GM12892 (cell line): ENCODE results near the gene SDHC.
A peak's percentile ranks its signal among the peaks of the same experiment; 100 is the strongest.
"Not testable (repeated sequence)": the region's sequence is repeated elsewhere in the genome, so short reads cannot be mapped to it uniquely, and the experiment has no call there.

Source experiments
- DNase-seq: peaks from one replicate; pipeline ENCODE4 v3.0.0; 2011; ENCODE audit not compliant: insufficient read length
- FAIRE-seq: peaks from 2 replicates; lab custom pipeline; 2011; peaks lifted over from hg19 to GRCh38; lab: Jason Lieb, UNC
- POLR2A ChIP-seq: IDR thresholded peaks from 2 replicates; pipeline ENCODE4 v1.6.1; 2011; ENCODE audit warnings: low read depth, low read length, control low read depth
- POLR2AphosphoS5 ChIP-seq: IDR thresholded peaks from 2 replicates; pipeline ENCODE4 v1.6.1; 2011; ENCODE audit warnings: low read depth, low read length, control low read depth
- TAF1 ChIP-seq: IDR thresholded peaks from 2 replicates; pipeline ENCODE4 v1.6.1; 2011; ENCODE audit warnings: low read depth, mild to moderate bottlenecking, control low read depth, low read length, borderline replicate concordance

Gene SDHC

DNA sequence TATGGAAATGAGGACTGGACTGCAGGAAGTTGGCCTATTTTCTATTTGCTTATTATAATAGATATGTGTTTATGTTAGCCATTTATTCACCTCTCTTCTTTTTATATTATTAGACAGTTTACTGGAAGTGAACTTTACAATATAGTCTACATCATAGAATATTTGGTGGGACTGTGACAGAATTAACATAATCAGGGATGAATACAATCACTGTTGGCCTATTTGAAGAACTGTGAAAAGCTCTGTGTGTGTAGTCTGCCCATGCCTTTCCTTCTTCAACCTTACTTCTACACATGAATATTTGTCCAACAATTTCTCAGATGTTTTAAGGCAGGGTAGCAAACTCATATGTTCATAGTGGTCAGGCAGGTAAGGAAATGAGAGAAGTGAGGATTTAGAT lies 16.8 kb upstream of the SDHC start:
- TF ChIP-seq POLR2AphosphoS5: no peak
- no peak for TF ChIP-seq POLR2A
- no peak for TF ChIP-seq TAF1
- FAIRE-seq: no peak
- no peak for DNase-seq

DNA sequence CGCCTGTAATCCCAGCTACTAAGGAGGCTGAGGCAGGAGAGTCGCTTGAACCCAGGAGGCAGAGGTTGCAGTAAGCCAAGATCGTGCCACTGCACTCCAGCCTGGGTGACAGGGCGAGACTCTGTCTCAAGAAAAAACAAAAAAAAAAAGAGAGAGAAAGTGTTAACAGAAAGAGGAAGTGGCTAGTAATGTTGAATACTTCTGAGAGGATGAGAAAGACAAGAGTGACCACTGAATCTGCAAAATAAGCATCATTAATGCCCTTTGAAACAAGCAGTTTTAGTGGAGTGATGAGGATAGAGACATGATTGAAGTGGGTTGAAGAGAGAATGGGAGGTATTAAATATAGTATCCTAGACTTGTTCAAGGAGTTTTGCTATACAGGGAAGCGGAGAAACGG lies 16.1 kb upstream of the SDHC start:
- no peak for DNase-seq
- no peak for FAIRE-seq
- TF ChIP-seq POLR2AphosphoS5 (no peak), TAF1 (no peak), POLR2A (no peak)

GRCh38 chr1:161299347-161299746 lies 14.8 kb upstream of the SDHC start:
- no peak for TF ChIP-seq TAF1
- TF ChIP-seq POLR2AphosphoS5: no peak
- TF ChIP-seq POLR2A: no peak
- no peak for FAIRE-seq
- no peak for DNase-seq

- FAIRE-seq (no peak), DNase-seq (no peak)
- TF ChIP-seq POLR2A (no peak), TAF1 (no peak)
Measured at GRCh38 chr1:161300478-161300877, 13.7 kb upstream of the SDHC start.

DNA sequence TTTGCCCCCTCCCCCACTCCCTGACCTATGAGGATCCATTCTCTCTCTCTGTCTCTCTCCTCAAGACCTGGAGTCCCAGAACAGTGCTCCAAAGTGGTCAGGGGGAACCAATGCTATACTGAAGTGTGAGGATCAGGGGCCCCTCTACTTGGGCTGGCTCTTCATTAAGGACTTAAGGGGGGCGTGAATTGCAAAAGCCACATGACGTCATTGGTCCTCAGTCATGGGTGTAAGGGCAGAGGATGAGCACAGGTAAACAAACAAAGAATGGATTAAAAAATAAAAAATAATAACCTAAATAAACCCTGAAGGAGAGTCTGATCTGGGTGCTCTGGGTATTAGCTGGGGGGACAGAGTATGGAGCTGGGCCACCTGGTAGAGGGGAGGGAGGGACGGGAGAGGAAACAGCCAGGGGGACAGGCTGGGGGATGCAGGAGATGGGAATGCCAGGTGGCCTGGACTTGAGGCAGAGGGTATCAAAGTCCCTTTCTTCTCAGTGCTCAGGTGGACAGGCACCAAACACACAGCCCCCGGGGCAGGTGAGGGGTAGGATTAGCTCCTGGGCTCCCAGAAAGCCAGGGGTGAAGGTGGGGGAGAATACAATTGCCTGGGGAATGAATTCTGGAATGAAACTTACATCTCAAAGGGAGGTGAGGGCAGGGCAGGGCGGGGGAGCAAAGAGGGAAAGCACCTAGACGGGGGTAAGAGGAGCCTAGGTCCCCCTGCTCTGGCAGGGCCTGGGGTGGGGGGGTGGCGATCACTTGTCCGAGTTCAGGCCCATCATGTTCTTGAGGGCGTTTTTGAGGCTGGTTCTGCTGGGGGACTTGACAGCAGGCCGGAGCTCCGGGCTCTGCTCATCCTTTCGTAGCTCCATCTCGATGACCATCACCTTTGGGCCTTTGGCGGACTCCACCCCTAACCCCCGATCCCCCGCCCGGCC lies 9.0 kb upstream of the SDHC start:
- no peak for FAIRE-seq
- TF ChIP-seq POLR2A: no peak
- no peak for TF ChIP-seq POLR2AphosphoS5
- TF ChIP-seq TAF1: no peak
- no peak for DNase-seq

DNA sequence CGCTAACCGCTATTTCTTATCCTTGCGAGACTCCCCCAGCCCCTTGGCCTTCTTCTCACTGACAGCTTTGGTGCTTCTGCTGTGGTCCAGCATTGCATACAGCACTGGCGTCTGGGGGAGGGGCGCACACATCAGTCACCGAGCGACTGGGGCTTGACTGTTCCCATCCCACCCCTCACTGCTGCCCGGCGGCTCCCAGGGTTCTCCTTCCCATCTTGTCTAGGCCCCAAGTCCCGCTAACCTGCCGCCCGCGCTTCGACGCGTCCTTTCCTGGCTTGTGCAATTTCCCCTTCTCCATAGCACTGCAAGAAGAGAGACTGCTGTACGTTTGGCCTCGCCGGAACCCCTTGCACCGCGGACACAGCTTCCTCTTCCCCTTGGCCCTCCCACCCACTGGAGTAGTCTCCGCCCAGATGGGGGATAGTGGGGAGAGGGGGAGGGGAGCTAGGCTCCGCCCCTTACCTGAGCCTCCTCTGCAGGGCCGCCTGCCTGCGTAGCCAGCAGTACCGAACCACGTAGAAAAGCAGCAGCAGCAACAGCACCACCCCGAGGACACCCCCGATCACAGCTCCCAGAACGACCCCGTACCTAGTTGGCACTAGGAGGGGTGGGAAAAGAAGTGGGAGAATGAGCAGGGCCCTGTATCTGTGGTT lies 8.2 kb upstream of the SDHC start:
- DNase-seq: peak; percentile 81
- TF ChIP-seq POLR2A (peak; percentile 54; the same call in 1 of the 2 replicates), TAF1 (no peak)
- FAIRE-seq: peak; percentile 95

DNA sequence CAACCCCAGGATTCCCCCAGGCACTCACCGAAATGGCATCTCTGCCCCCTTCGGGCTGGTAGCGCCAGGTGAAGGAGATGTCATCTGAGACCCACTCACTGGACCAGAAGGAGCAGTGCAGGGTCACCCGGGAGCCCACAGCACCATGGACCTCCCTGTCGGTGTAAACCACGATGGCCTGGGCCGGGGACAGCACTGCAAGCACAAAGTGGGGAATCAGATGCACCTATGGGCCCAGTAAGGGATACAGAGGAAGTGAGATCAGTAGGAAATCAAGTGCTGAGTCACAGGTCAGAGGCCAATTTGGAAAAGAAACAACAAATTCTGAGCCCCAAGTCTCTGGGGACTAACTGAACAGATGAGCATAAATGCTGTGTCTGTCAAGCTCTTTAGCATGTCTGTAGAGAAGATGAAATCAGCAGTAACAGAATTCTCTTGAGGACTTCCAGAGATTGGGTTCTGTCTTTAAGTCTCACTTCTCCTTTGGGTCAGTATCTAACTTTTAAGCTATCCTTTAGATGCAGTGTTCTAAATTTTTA lies 6.9 kb upstream of the SDHC start:
- FAIRE-seq: peak; percentile 36
- no peak for DNase-seq
- TF ChIP-seq TAF1: no peak
- no peak for TF ChIP-seq POLR2AphosphoS5
- no peak for TF ChIP-seq POLR2A

- no peak for DNase-seq
- no peak for TF ChIP-seq POLR2AphosphoS5
- TF ChIP-seq POLR2A: no peak
- TF ChIP-seq TAF1: no peak
- FAIRE-seq: no peak
Measured at GRCh38 chr1:161307892-161308638, 6.1 kb upstream of the SDHC start.

GRCh38 chr1:161309868-161310267 lies 4.3 kb upstream of the SDHC start, which contains the start of gene MPZ:
TSS of gene MPZ (minus strand) at chr1:161309968. CDS start at chr1:161309905, 63 bp downstream.
- FAIRE-seq (no peak), DNase-seq (no peak)
- TF ChIP-seq POLR2A (no peak), TAF1 (no peak), POLR2AphosphoS5 (no peak)

DNA sequence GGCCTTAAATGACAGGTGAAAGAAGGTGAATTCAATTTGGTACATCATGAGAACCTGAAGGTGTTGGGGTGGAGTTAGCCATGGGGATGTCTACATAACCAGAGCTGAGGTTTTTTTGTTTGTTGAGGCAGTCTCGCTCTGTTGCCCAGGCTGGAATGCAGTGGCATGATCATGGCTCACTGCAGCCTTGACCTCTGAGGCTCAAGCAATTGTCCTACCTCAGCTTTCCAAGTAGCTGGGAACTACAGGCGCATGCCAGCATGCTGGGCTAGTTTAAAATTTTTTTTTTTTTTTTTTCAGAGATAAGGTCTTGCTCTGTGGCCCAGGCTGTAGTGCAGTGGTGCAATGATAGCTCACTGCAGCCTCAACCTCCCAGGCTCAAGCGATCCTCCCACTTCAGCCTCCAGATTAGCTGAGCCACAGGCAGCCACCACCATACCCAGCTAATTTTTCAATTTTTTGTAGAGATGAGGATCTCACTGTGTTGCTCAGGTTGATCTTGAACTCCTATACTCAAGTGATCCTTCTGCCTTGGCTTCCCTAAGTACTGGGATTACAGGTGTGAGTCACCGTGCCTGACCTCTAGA lies 2.5 kb upstream of the SDHC start:
- FAIRE-seq (no peak), DNase-seq (no peak)
- TF ChIP-seq TAF1: no peak
- no peak for TF ChIP-seq POLR2A
- TF ChIP-seq POLR2AphosphoS5: no peak

DNA sequence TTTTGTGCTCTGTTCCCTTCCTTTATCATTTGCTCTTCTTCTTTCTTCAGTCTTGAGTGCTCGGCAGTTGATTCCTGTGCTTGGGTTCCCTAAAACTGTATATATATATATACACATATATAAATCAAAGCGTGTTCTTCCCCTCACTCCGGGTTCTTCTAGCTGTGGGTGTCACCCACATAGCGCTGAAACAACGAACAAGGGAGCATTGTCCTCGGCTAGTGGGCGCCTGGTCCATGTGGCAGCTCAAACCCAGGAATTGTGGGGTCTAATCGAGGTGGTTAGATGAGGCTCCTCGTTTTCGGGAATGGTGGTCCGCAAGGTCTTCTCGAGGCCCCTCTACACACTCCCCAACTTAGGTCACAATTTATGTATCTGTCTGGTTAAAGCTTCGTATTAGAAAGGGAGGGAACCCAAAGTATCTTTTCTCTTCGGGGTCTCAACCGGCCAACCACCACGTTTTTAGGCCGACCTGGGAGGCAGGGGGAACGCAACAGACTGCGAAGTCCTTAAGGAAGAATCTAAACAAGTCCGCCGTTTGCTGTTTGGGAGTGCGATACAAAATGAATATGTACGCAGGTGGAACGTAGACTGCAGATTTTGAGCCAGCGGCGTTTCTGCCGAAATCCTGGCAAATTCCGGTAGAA lies 504 bp upstream of the SDHC start:
- DNase-seq (no peak), FAIRE-seq (no peak)
- no peak for TF ChIP-seq TAF1
- no peak for TF ChIP-seq POLR2A
- no peak for TF ChIP-seq POLR2AphosphoS5

GRCh38 chr1:161315841-161316674 lies 1.9 kb downstream of the SDHC start:
- FAIRE-seq: not testable (repeated sequence)

More at GRCh38 chr1:161315841-161316674, 1.9 kb downstream of the SDHC start:
- DNase-seq: not testable (repeated sequence)
